ENCODE data around the gene MPV17L2. TPM values are rescaled to one million over a fixed set of nuclear protein-coding genes. Genes with fewer than 3 reads are reported as not detected.
A peak's percentile ranks its signal among the peaks of the same experiment; 100 is the strongest.

MPV17L2 gene
- total RNA-seq, 4 donors from 2014 or later, result 8.5 to 29.3 (median 20.2) TPM

- TF ChIP-seq, protein P1, sequence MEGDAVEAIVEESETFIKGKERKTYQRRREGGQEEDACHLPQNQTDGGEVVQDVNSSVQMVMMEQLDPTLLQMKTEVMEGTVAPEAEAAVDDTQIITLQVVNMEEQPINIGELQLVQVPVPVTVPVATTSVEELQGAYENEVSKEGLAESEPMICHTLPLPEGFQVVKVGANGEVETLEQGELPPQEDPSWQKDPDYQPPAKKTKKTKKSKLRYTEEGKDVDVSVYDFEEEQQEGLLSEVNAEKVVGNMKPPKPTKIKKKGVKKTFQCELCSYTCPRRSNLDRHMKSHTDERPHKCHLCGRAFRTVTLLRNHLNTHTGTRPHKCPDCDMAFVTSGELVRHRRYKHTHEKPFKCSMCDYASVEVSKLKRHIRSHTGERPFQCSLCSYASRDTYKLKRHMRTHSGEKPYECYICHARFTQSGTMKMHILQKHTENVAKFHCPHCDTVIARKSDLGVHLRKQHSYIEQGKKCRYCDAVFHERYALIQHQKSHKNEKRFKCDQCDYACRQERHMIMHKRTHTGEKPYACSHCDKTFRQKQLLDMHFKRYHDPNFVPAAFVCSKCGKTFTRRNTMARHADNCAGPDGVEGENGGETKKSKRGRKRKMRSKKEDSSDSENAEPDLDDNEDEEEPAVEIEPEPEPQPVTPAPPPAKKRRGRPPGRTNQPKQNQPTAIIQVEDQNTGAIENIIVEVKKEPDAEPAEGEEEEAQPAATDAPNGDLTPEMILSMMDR (IDR thresholded peaks at IDR 0.05), result no peak
- no peak for TF ChIP-seq POLR2A (IDR thresholded peaks at IDR 0.05)
- DNase-seq (ENCODE audit: low spot score in 2 of 2), result peak; percentile 97 to 99
- intact Hi-C loops (cut with DNase I; ENCODE audit: low total_unique reads), result no loop called here
- no peak overlapping the region for H3K4me3 ChIP-seq (ENCODE audit: low read depth, poor library complexity, severe bottlenecking)
- 1 to 2% methylated on average over 40 to 58 of the region's 81 CpGs for WGBS, 2 donors
These were observed 31.7 kb downstream of the MPV17L2 start for GRCh38 chr19:18224525-18225354.

GRCh38 chr19:18225355-18225701 lies 32.3 kb downstream of the MPV17L2 start:
- intact Hi-C loops (cut with DNase I; ENCODE audit: low total_unique reads), result no loop called here
- no peak for TF ChIP-seq POLR2A (IDR thresholded peaks at IDR 0.05)
- TF ChIP-seq, protein P1 (IDR thresholded peaks at IDR 0.05), result no peak
- no peak overlapping the region for H3K4me3 ChIP-seq (ENCODE audit: low read depth, poor library complexity, severe bottlenecking)
- DNase-seq (ENCODE audit: low spot score in 2 of 2), result no peak
- WGBS, 2 donors, result 0 to 15% methylated on average over 1 to 16 of the region's 16 CpGs

DNA sequence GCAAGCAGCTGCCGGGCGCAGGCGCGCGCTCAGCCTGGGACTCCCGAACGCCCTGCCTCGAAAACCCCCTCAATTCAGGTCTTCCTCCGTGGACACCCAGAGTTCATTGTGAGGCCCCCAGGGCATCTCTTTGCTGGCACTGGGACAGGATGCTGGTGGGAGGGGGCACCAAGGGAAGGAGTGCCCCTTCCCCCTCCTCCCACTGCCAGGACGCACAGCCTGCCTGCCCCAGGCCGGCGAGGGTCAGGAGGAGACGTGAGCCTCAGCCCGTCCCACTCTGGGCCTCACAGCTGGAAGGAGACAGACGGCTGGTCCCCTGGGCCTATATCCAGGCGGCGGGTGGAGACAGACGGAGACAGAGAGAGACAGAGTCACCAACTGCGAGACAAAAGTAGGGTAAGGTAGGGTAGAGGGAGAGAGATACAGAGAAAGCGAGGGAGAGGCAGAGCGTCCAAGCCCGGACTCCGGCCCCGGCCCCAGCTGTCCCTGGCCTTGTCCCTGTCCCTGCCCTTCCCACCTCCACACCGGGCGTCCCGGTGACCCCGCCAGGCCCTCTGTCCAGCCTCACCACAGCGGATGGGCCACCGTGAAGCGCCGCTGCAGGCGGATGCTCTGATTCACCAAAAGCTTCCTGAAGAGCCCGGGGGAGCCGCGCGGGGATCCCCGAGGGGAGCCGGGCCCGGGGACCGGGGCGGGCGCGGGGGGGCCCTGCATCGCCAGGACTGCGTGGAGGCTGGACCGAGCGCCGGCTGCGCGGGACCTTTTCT lies 32.9 kb downstream of the MPV17L2 start, which contains the start of gene PDE4C:
PDE4C (minus strand) TSS at position 737 of the 767 bp plus-strand sequence; CDS start at position 714, 23 bp downstream.
- TF ChIP-seq, protein P1 (IDR thresholded peaks at IDR 0.05), result no peak
- TF ChIP-seq POLR2A (IDR thresholded peaks at IDR 0.05), result no peak
- DNase-seq (ENCODE audit: low spot score in 2 of 2), result no peak
- no peak within 1 kb of the TSS for H3K4me3 ChIP-seq (ENCODE audit: low read depth, poor library complexity, severe bottlenecking)
- WGBS, 2 donors, result 5 to 8% methylated on average over 43 to 46 of the region's 51 CpGs
- intact Hi-C loops (cut with DNase I; ENCODE audit: low total_unique reads), result no loop called here

DNA sequence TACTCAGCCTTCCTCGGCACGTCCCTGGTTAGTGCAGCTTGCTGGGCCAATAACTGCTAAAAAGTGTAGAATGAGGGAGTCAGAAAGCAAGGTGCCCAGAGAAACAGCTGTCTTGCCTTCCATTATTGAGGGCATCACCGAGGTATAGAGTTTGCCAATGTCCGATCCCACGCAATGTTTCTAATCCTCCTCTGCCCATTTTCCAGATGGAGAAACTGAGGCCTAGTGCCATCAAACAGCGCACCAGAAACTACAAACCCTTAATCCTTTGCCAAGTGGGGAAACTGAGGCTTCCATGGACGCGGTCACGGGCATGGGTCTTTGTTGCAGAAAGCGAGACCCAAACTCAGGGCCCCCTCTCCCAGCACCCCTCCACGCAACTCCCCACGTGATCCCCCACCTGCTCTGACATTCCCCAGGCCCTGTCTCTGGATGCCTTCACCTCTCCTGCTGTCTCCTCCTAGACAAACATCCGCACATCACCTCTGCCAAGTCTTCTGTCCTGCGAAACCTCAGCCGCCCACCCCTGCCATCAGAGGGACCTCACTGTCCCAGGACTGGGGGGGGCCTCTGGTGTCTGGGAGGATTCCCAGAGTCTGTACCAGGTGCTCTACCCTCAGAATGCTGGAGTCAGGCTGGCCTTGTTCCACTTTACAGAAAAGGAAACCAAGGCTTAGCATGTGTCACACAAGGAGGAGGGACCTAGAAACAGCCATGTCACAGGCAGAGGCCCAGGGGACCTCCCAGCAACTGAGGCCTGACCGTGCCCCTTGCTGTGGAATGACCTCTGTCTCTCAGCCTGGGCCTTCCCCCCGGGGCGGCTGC lies 34.1 kb downstream of the MPV17L2 start:
- TF ChIP-seq POLR2A (IDR thresholded peaks at IDR 0.05), result no peak
- TF ChIP-seq, protein P1 (IDR thresholded peaks at IDR 0.05), result no peak
- WGBS, 2 donors, result 82 to 83% methylated on average over 18 of the region's 18 CpGs
- H3K4me3 ChIP-seq (ENCODE audit: low read depth, poor library complexity, severe bottlenecking), result no peak overlapping the region
- DNase-seq (ENCODE audit: low spot score in 2 of 2), result no peak
- intact Hi-C loops (cut with DNase I; ENCODE audit: low total_unique reads), result no loop called here

DNA sequence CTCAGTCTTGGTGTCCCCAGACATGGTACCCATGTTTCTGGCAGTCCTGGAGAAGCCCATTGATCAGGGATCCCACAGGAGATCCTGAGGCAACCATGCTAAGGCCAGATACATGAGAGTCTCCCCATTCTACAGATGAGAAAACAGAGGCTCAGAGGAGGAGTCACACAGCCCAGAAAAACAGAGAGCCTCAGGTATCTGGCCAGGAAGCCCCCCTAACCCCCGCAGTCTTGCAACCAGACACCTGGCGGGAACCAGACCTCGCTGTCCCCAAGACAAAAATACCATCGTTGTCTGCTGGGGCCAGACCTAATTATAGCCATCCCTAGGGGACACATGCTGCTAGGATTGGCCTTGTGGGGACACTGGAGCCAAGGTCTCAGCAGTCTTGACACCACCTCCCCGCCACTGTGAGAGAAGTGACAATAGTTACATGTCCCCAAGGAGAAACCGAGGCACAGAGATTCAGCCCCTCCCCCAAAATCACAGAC lies 34.8 kb downstream of the MPV17L2 start:
- TF ChIP-seq POLR2A (IDR thresholded peaks at IDR 0.05), result no peak
- TF ChIP-seq, protein P1 (IDR thresholded peaks at IDR 0.05), result no peak
- no peak overlapping the region for H3K4me3 ChIP-seq (ENCODE audit: low read depth, poor library complexity, severe bottlenecking)
- intact Hi-C loops (cut with DNase I; ENCODE audit: low total_unique reads), result no loop called here
- DNase-seq (ENCODE audit: low spot score in 2 of 2), result no peak
- 64 to 71% methylated on average over 6 of the region's 6 CpGs for WGBS, 2 donors

All from lower leg skin (tissue), 4 donors.